T-cell (primary cell): ENCODE results near the gene LPIN3. TPM values are rescaled to one million over a fixed set of nuclear protein-coding genes. Genes with fewer than 3 reads are reported as not detected.

Experiments used
- ATAC-seq, 4 experiments: fragments of 200-7000 bp in 3 of 4; fragments of 150-1000 bp in 1 of 4; cut with Tn5 transposase; replicated peaks in 1 of 4; 1 replicate in 3 of 4; 2 replicates in 1 of 4; pipeline ENCODE4 v1.10.0; 2021; ENCODE audit warnings: moderate library complexity in 3 of 4, mild to moderate bottlenecking in 2 of 4, moderate number of reproducible peaks in 1 of 4
- CTCF ChIA-PET, 2 donors: fragments of 300-600 bp; sonication (Branson Sonifier 250); formaldehyde crosslinking; loops; one replicate each; lab custom pipeline; 2022; ENCODE audit warnings: antibody characterized with exemption in 2 of 2; lab: Charles Lee
- POLR2A ChIA-PET, 2 donors: fragments of 300-600 bp; sonication (Branson Sonifier 250); formaldehyde crosslinking; loops; one replicate each; lab custom pipeline; 2022; ENCODE audit warnings: antibody characterized with exemption in 2 of 2; lab: Charles Lee
- DNase-seq, 35 experiments: peaks; one replicate each; pipeline versions ENCODE4 v3.0.0 to v3.0.0-alpha.2; 2013 to 2023
- H3K27ac ChIP-seq: one replicate; pipeline ENCODE4 v1.5.1; 2013; ENCODE audit warnings: low read length
- H3K27me3 ChIP-seq, 2 experiments: replicated peaks in 1 of 2; 1 replicate in 1 of 2; 2 replicates in 1 of 2; pipeline versions ENCODE4 v1.6.1 to v1.7.0; 2013; ENCODE audit warnings: low read length in 1 of 2, mixed read lengths in 1 of 2; ENCODE audit not compliant: control insufficient read depth in 2 of 2, insufficient read depth in 2 of 2; ENCODE audit errors: extremely low read depth in 1 of 2
- H3K36me3 ChIP-seq, 2 donors: 1 replicate in 1 of 2; 2 replicates in 1 of 2; pipeline versions ENCODE4 v1.6.1 to v1.7.0; 2013; ENCODE audit warnings: low read length in 1 of 2; ENCODE audit not compliant: control insufficient read depth in 2 of 2, insufficient read depth in 1 of 2; ENCODE audit errors: extremely low read depth in 1 of 2
- H3K4me1 ChIP-seq, 2 experiments: 1 replicate in 1 of 2; 2 replicates in 1 of 2; pipeline versions ENCODE4 v1.6.1 to v1.7.0; 2013; ENCODE audit warnings: low read length in 2 of 2, mixed read lengths in 1 of 2; ENCODE audit not compliant: insufficient read depth in 2 of 2, control insufficient read depth in 1 of 2; ENCODE audit errors: extremely low read depth in 1 of 2
- H3K4me3 ChIP-seq, 2 donors: 1 replicate in 1 of 2; 2 replicates in 1 of 2; pipeline versions ENCODE4 v1.5.1 to v1.7.0; 2013; ENCODE audit warnings: mild to moderate bottlenecking in 2 of 2, low read length in 1 of 2, moderate library complexity in 1 of 2; ENCODE audit not compliant: control insufficient read depth in 1 of 2; ENCODE audit errors: extremely low read depth in 1 of 2
- H3K9me3 ChIP-seq: 2 replicates; pipeline ENCODE4 v1.7.0; 2013
- H3K27ac Mint-ChIP-seq, 2 donors: one replicate each; pipeline ENCODE4 v1.8.0; 2020 to 2021; ENCODE audit warnings: mild to moderate bottlenecking in 2 of 2, mixed read lengths in 2 of 2
- H3K27me3 Mint-ChIP-seq, 2 donors: one replicate each; pipeline ENCODE4 v1.8.0; 2021 to 2022; ENCODE audit warnings: mixed read lengths in 2 of 2
- H3K36me3 Mint-ChIP-seq: one replicate; pipeline ENCODE4 v1.8.0; 2021; ENCODE audit warnings: mixed read lengths
- H3K4me1 Mint-ChIP-seq, 3 donors: one replicate each; pipeline ENCODE4 v1.8.0; 2020 to 2022; ENCODE audit warnings: mixed read lengths in 3 of 3, mild to moderate bottlenecking in 1 of 3
- H3K4me3 Mint-ChIP-seq, 3 donors: one replicate each; pipeline ENCODE4 v1.8.0; 2020 to 2022; ENCODE audit warnings: mild to moderate bottlenecking in 3 of 3, mixed read lengths in 3 of 3, moderate library complexity in 3 of 3
- H3K9me3 Mint-ChIP-seq, 3 donors: one replicate each; pipeline ENCODE4 v1.8.0; 2020 to 2022; ENCODE audit warnings: mixed read lengths in 3 of 3
- WGBS: methylation state at CpG from one replicate; pipeline ENCODE4 v1.1.5; 2013; ENCODE audit warnings: missing lambda C conversion rate; ENCODE audit not compliant: insufficient coverage; 5-methylcytosine and 5-hydroxymethylcytosine counted together
- total RNA-seq, 35 experiments: library from RNA in 6 of 35; stranded (reverse) in 6 of 35; fragments of 120-200 nt in 1 of 35; gene quantifications; one replicate each; pipeline versions ENCODE4 v1.2.1 to v1.2.4 and lab custom pipeline; 2013 to 2026

The LPIN3 gene
- total RNA-seq, 5 donors from 2014 or later (not counting 1 experiment from before 2014, with no cell fraction given) = 0.16 to 0.80 (median 0.46) TPM

DNA sequence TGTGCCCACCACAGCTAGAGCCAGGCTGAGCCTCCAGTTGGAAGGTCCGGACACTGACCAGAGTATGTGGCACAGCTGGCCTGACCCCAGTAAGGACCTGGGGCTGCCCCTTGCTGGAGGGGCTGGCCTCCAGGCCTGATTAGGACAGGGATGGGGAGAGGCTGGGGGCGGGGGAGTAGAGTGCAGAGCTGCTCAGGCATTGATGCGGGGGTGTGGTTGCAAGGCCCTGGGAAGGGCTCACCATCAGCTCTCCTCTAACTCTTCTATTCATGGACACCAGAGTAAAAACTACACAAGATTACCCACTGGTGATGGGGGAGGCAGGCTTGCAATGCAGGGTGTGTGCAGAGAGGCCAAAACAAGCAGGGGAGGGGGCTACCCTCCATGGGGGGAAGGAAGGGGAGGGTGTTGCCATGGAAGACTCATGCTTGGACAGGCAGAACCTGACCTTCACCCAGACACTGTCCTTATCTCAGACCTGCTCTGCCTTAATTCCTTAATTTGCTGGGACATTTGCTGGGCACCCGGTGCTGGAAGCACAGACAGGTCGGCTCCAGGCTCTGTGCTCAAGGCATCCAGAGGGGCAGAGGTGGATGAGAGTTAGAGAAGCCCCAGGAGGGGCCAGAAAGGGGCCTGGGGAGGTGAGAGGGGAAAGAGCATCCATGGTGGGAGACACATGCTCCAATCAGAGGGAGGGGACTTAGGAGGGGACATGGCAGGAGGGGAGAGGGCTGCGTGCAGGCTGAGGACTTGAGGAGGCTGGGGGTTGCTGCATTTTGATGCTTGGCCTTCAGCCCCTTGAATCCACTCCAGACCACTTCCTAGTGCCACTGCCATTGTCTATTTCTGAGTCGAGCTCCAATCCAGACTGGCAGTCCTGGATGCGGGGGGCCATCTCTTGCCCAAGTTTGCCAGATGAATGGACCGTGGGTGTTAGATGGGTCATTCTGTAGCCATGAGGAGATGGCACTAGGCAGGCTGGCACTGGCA lies 33.6 kb downstream of the LPIN3 start:
- no peak overlapping the region for H3K4me3 Mint-ChIP-seq
- POLR2A ChIA-PET = no interaction called here
- CTCF ChIA-PET = no interaction called here

DNA sequence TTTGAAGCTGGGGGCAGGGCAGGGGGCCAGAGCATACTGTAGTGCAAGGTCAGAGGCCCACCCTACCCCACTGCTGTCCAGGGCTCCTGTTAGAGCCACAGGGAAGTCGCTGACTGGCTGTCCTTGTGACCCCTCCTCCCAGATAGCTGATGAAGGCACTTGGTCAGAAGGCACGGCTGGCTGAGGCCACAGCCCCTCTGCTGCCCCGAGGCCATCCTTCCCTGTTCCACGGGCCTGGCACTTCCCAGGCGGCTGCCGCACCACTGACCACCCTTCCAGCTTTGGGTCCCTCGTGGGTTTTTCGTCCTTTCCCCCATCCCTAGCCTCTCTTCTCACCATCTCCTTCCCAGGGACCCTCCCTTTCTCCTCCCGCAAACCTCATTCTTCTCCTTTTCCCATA lies 35.2 kb downstream of the LPIN3 start:
- H3K27me3 ChIP-seq = peaks cover 4 to 53% of the 10 kb centered on the region in 2 experiments
- no peaks in the 10 kb centered on the region for H3K36me3 Mint-ChIP-seq
- CTCF ChIA-PET = no interaction called here
- WGBS = 63% methylated on average over 9 of the region's 9 CpGs
- peaks cover 0 to 12% (median 3%) of the 10 kb centered on the region in 3 donors for H3K4me1 Mint-ChIP-seq
- POLR2A ChIA-PET = interaction anchor here in 1 of 2 donors (0.6 kb wide), 1 partner anchor 178 kb away, joined by 3 read pairs; no protein-coding TSS in a partner anchor
- no peak overlapping the region for H3K4me3 Mint-ChIP-seq
- peaks cover 4 to 5% (median 5%) of the 10 kb centered on the region in 3 donors for H3K9me3 Mint-ChIP-seq
- H3K36me3 ChIP-seq = no peaks in the 10 kb centered on the region
- no peaks in the 10 kb centered on the region for H3K9me3 ChIP-seq
- ATAC-seq (no peak), DNase-seq (no peak)
- H3K4me1 ChIP-seq = no peaks in the 10 kb centered on the region
- no peak overlapping the region for H3K27ac Mint-ChIP-seq
- H3K4me3 ChIP-seq = no peak overlapping the region
- no peak overlapping the region for H3K27ac ChIP-seq
- H3K27me3 Mint-ChIP-seq = peaks cover 35 to 73% of the 10 kb centered on the region in 2 donors

More for the DNA sequence above, 33.6 kb downstream of the LPIN3 start:
- Histone ChIP-seq H3K36me3 (no peaks in the 10 kb centered on the region), H3K4me1 (no peaks in the 10 kb centered on the region), H3K4me3 (no peak overlapping the region), H3K9me3 (no peaks in the 10 kb centered on the region), H3K27me3 (peaks cover 4 to 56% of the 10 kb centered on the region in 2 experiments), H3K27ac (no peak overlapping the region)
- no peak for DNase-seq
- no peak overlapping the region for H3K27ac Mint-ChIP-seq
- peaks cover 4 to 5% (median 5%) of the 10 kb centered on the region in 3 donors for H3K9me3 Mint-ChIP-seq
- no peaks in the 10 kb centered on the region for H3K4me1 Mint-ChIP-seq
- ATAC-seq = no peak
- H3K36me3 Mint-ChIP-seq = no peaks in the 10 kb centered on the region
- WGBS = 81% methylated on average over 5 of the region's 9 CpGs
- H3K27me3 Mint-ChIP-seq = peaks cover 35 to 71% of the 10 kb centered on the region in 2 donors

DNA sequence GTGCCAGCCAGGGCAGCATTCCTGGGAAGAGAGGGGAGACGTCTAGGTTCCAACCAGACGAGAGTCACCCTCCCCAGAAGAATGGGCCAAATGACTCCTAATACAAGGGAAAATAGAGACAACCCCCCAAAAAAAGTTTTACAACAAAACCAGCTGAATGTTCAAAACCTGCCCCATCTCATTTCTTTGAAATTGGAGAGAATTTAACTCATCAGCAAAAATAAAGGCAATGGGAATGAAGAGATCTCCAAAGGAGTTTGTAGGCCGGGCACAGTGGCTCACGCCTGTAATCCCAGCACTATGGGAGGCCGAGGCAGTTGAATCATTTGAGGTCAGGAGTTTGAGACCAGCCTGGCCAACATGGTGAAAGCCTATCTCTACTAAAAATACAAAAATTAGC lies 35.7 kb downstream of the LPIN3 start:
- H3K27me3 Mint-ChIP-seq = peaks cover 37 to 69% of the 10 kb centered on the region in 2 donors
- WGBS = no CpG with 5 or more reads among the region's 5 CpGs
- peaks cover 4 to 55% of the 10 kb centered on the region in 2 experiments for H3K27me3 ChIP-seq
- no peaks in the 10 kb centered on the region for H3K36me3 Mint-ChIP-seq
- H3K36me3 ChIP-seq = no peaks in the 10 kb centered on the region
- peaks cover 0 to 13% (median 3%) of the 10 kb centered on the region in 3 donors for H3K4me1 Mint-ChIP-seq
- no peaks in the 10 kb centered on the region for H3K9me3 ChIP-seq
- ATAC-seq (no peak), DNase-seq (no peak)
- ChIA-PET POLR2A (interaction anchor here (0.6 kb wide), 3 partner anchors 49 to 411 kb away, joined by 3 to 10 read pairs (median 4); no protein-coding TSS in a partner anchor), CTCF (no interaction called here)
- H3K9me3 Mint-ChIP-seq = peaks cover 2 to 4% (median 2%) of the 10 kb centered on the region in 3 donors
- no peak overlapping the region for H3K27ac Mint-ChIP-seq
- no peak overlapping the region for H3K27ac ChIP-seq
- H3K4me1 ChIP-seq = no peaks in the 10 kb centered on the region
- H3K4me3 Mint-ChIP-seq = no peak overlapping the region
- no peak overlapping the region for H3K4me3 ChIP-seq

DNA sequence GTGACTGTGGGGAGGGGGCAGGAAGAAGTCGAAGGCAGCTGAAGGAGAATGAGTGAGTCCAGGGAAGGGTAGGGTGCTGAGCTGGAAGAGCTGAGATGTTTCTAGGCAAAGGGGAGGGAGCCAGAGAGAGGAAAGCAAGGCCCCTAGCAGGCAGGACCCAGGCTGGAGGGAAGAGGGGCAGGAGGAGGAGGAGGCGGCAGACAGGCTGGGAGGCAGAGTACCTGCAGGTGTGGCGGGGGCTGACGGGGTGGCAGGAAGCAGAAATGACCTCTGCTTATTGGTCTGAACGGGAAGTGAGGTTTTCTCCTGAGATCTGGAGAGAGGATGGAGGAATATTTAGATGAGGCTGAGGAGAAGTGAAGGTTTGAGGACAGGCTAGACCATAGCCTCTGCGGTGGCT lies 36.7 kb downstream of the LPIN3 start:
- Histone ChIP-seq H3K4me3 (no peak overlapping the region), H3K27ac (no peak overlapping the region), H3K4me1 (no peaks in the 10 kb centered on the region), H3K36me3 (no peaks in the 10 kb centered on the region), H3K27me3 (peaks cover 4 to 52% of the 10 kb centered on the region in 2 experiments), H3K9me3 (no peaks in the 10 kb centered on the region)
- ATAC-seq (no peak), DNase-seq (no peak)
- Mint-ChIP-seq H3K4me1 (peaks cover 0 to 13% (median 3%) of the 10 kb centered on the region in 3 donors), H3K27ac (no peak overlapping the region), H3K9me3 (peaks cover 0 to 4% (median 0%) of the 10 kb centered on the region in 3 donors), H3K27me3 (peaks cover 37 to 69% of the 10 kb centered on the region in 2 donors), H3K4me3 (no peak overlapping the region), H3K36me3 (no peaks in the 10 kb centered on the region)
- CTCF ChIA-PET = no interaction called here
- POLR2A ChIA-PET = interaction anchor here in 1 of 2 donors (0.6 kb wide), 1 partner anchor 59 kb away, joined by 3 read pairs; no protein-coding TSS in a partner anchor
- WGBS = 28% methylated on average over 6 of the region's 6 CpGs

DNA sequence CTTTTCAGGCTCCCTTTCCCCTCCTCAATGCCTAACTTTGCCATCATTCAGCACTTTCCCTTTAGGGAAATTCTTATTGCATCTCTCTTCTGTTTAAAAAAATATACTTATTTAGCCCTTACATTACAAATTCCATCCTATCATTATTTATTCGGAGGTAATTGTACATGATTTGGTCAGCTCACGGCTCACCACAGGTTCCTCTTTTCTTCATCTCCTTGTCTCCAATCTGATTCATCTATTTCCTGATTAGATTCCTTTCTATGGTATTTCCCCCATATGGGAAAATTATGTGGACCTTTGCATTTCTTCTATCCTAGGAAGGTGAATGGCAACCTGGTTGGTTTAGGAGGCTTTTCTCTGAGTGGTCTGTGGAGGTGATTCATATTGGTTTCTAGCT lies 38.9 kb downstream of the LPIN3 start:
- Mint-ChIP-seq H3K27ac (no peak overlapping the region), H3K4me1 (peaks cover 0 to 13% (median 3%) of the 10 kb centered on the region in 3 donors), H3K27me3 (peaks cover 31 to 52% of the 10 kb centered on the region in 2 donors), H3K36me3 (no peaks in the 10 kb centered on the region), H3K4me3 (no peak overlapping the region), H3K9me3 (no peaks in the 10 kb centered on the region)
- Histone ChIP-seq H3K36me3 (no peaks in the 10 kb centered on the region), H3K27ac (no peak overlapping the region), H3K9me3 (no peaks in the 10 kb centered on the region), H3K4me1 (no peaks in the 10 kb centered on the region), H3K4me3 (no peak overlapping the region), H3K27me3 (peaks cover 4 to 37% of the 10 kb centered on the region in 2 experiments)
- ATAC-seq (no peak), DNase-seq (no peak)
- CTCF ChIA-PET = no interaction called here
- POLR2A ChIA-PET = no interaction called here
- no CpG with 5 or more reads among the region's 2 CpGs for WGBS

DNA sequence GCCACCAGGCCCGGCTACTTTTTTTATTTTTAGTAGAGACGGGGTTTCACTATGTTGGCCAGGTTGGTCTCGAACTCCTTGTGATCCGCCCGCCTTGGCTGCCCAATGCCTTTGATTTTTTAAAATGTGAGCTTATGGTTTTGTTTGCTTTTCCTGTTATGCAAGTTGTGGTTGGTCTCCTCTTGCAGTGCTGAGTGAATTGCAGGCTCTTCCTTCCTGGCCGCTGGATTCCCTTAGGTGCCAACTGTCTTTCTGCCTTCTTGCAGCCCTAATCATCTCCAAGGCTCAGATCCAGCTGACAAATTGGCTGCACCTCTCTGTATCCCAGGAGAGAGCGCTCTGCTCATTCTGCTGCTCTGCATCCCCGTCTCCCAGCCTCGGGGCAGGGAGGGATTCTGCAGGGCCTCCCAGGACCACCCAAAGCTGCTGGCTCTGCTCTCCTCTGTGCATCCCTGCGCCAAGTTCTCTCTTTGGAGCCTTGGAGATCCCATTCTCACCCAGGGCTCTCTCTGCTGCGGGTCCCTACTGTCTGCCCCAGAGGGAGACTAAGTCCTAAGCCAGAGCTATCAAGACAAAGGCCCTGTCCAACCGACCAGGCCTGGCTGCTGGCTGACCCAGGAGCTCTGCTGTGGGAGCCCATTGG lies 40.1 kb downstream of the LPIN3 start:
- DNase-seq (no peak), ATAC-seq (no peak)
- H3K4me3 Mint-ChIP-seq = no peak overlapping the region
- Histone ChIP-seq H3K4me3 (no peak overlapping the region), H3K36me3 (no peaks in the 10 kb centered on the region), H3K27me3 (peaks cover 4 to 27% of the 10 kb centered on the region in 2 experiments), H3K27ac (no peak overlapping the region), H3K4me1 (no peaks in the 10 kb centered on the region), H3K9me3 (no peaks in the 10 kb centered on the region)
- H3K27me3 Mint-ChIP-seq = peaks cover 35 to 46% of the 10 kb centered on the region in 2 donors
- ChIA-PET POLR2A (no interaction called here), CTCF (no interaction called here)
- H3K27ac Mint-ChIP-seq = no peak overlapping the region
- no peaks in the 10 kb centered on the region for H3K36me3 Mint-ChIP-seq
- H3K9me3 Mint-ChIP-seq = no peaks in the 10 kb centered on the region
- 75% methylated on average over 9 of the region's 12 CpGs for WGBS
- H3K4me1 Mint-ChIP-seq = peaks cover 0 to 13% (median 3%) of the 10 kb centered on the region in 3 donors
